K562 (cell line): ENCODE data around the gene SERBP1. TPM values are rescaled to one million over a fixed set of nuclear protein-coding genes. Genes with fewer than 3 reads are reported as not detected.

ENCODE experiments used
- DNMT1 ChIP-seq: fragments of 450-650 bp; IDR thresholded peaks from 2 replicates; pipeline ENCODE4 v1.6.1; 2016; ENCODE audit warnings: antibody characterized with exemption, mild to moderate bottlenecking
- ETS1 ChIP-seq: conservative IDR thresholded peaks from 2 replicates; pipeline ENCODE4 v1.6.1; 2011; ENCODE audit warnings: low read depth, mild to moderate bottlenecking, low read length; ENCODE audit not compliant: control insufficient read depth
- FOSL1 ChIP-seq: fragments of 200-800 bp; sonication (Bioruptor generic); conservative IDR thresholded peaks from 2 replicates; pipeline ENCODE4 v1.6.1; 2016; ENCODE audit warnings: missing genetic modification characterization, missing compliant biosample characterization
- HDAC1 ChIP-seq, 2 experiments: fragments of 450-650 bp; IDR thresholded peaks; 2 replicates each; pipeline ENCODE4 v1.6.1; 2016 to 2017; ENCODE audit warnings: inconsistent platforms in 1 of 2, mild to moderate bottlenecking in 1 of 2, moderate library complexity in 1 of 2
- HNRNPH1 ChIP-seq: fragments of 200-400 bp; formaldehyde crosslinking; optimal IDR thresholded peaks from 2 replicates; pipeline ENCODE3; 2017; ENCODE audit warnings: low read depth, mild to moderate bottlenecking, low read length, moderate library complexity
- IFI16 ChIP-seq: fragments of 250-450 bp; sonication (Bioruptor Pico); IDR thresholded peaks from 2 replicates; pipeline ENCODE4 v2.1.2; 2022; ENCODE audit warnings: mild to moderate bottlenecking, inconsistent platforms
- MCM3 ChIP-seq: fragments of 450-650 bp; IDR thresholded peaks from 2 replicates; pipeline ENCODE4 v1.6.1; 2016
- MCM7 ChIP-seq, 2 experiments: fragments of 450-650 bp; IDR thresholded peaks; 2 replicates each; pipeline ENCODE4 v1.6.1; 2016 to 2018
- PHF21A ChIP-seq: fragments of 450-650 bp; IDR thresholded peaks from 2 replicates; pipeline ENCODE4 v1.6.1; 2017; ENCODE audit warnings: low read depth, borderline replicate concordance
- PRPF4 ChIP-seq: fragments of 200-400 bp; formaldehyde crosslinking; IDR thresholded peaks from one replicate; pipeline ENCODE4 v1.6.1; 2017; ENCODE audit warnings: low read length, low read depth, mild to moderate bottlenecking; ENCODE audit not compliant: insufficient read depth, poor library complexity, severe bottlenecking
- TOE1 ChIP-seq, 2 experiments: fragments of 450-650 bp in 1 of 2; sonication (generic) in 1 of 2; formaldehyde crosslinking in 1 of 2; IDR thresholded peaks; 2 replicates each; pipeline versions ENCODE4 v1.7.1 to v1.8.0; 2016 to 2022; ENCODE audit warnings: borderline replicate concordance in 2 of 2, mild to moderate bottlenecking in 2 of 2, antibody characterized with exemption in 1 of 2, inconsistent platforms in 1 of 2, low read depth in 1 of 2, missing genetic modification reagents in 1 of 2, moderate library complexity in 1 of 2
- U2AF2 ChIP-seq: fragments of 200-400 bp; formaldehyde crosslinking; optimal IDR thresholded peaks from 2 replicates; pipeline ENCODE3; 2017; ENCODE audit warnings: low read depth, mild to moderate bottlenecking, low read length
- ZMIZ1 ChIP-seq, 2 experiments: fragments of 150-350 bp in 1 of 2; IDR thresholded peaks; 2 replicates each; pipeline ENCODE4 v1.6.1; 2012 to 2016; ENCODE audit warnings: low read depth in 2 of 2, low read length in 2 of 2, mild to moderate bottlenecking in 1 of 2, moderate library complexity in 1 of 2
- ZNF280A ChIP-seq: fragments of 450-650 bp; IDR thresholded peaks from 2 replicates; pipeline ENCODE4 v1.6.1; 2018; ENCODE audit warnings: mild to moderate bottlenecking, low read depth; ENCODE audit not compliant: partially characterized antibody
- ZNF347 ChIP-seq: fragments of 450-650 bp; formaldehyde crosslinking; IDR thresholded peaks from 2 replicates; pipeline ENCODE4 v1.4.0; 2020; ENCODE audit warnings: low read depth, mild to moderate bottlenecking, moderate library complexity
- ZNF445 ChIP-seq: fragments of 250-450 bp; sonication (Bioruptor Pico); IDR thresholded peaks from 2 replicates; pipeline ENCODE4 v1.4.0; 2020; ENCODE audit warnings: low read depth, mild to moderate bottlenecking, moderate library complexity
- polyA plus RNA-seq, 8 experiments: library from polyadenylated mRNA; depleted of rRNA in 4 of 8; stranded (reverse) in 5 of 8; unstranded in 3 of 8; fragments of >200 nt; fragmentation: Nextera tagmentation in 2 of 8; fragmentation: Illumina TruSeq in 1 of 8; extraction: Ambion mirVana in 2 of 8; extraction: Trizol in 1 of 8; gene quantifications; 2 replicates each; pipeline versions ENCODE4 v1.2.1 to v1.2.3, GENCODE V29; 2011 to 2014; ENCODE audit warnings: inconsistent platforms in 1 of 8, missing spikeins in 1 of 8
- total RNA-seq, 7 experiments: library from RNA; depleted of rRNA in 6 of 7; stranded (reverse); fragments of >200 nt in 6 of 7; fragmentation: Illumina TruSeq in 2 of 7; extraction: Trizol in 2 of 7; gene quantifications; 2 replicates each; pipeline versions ENCODE4 v1.2.1 to v1.2.3, GENCODE V29; 2011 to 2021; ENCODE audit warnings: low replicate concordance in 1 of 7
- TF ChIP-seq, protein P1 (sequence below): fragments of 450-650 bp; formaldehyde crosslinking; IDR thresholded peaks from 2 replicates; pipeline ENCODE4 v1.4.0; 2020; ENCODE audit warnings: mild to moderate bottlenecking, mixed read lengths
- TF ChIP-seq, protein P2 (sequence below): fragments of 450-650 bp; IDR thresholded peaks from 2 replicates; pipeline ENCODE4 v1.6.1; 2014; ENCODE audit warnings: low read depth, mild to moderate bottlenecking, moderate library complexity, borderline replicate concordance

The SERBP1 gene
- total and polyA plus RNA-seq, 9 of the 15 experiments (the other 6 are each of a cell fraction or from before 2014, with no cell fraction given), result 79.9 to 761 (median 464) TPM

GRCh38 chr1:67429011-67429527 is 1.1 kb downstream of the SERBP1 start (continued):
- TF ChIP-seq ETS1 (peak; percentile 28; the same call in 1 of the 2 replicates), IFI16 (CRISPR knock-in tag) (no peak), MCM7 (IDR thresholded peaks at IDR 0.05) (no peak), TOE1 (IDR thresholded peaks at IDR 0.05; ENCODE audit: borderline replicate concordance) (peak; percentile 15; the same call in 1 of the 2 replicates), TOE1 (CRISPR knock-in tag; IDR thresholded peaks at IDR 0.05; ENCODE audit: borderline replicate concordance, low read depth) (no peak), HNRNPH1 (no peak), HDAC1 (IDR thresholded peaks at IDR 0.05) (peak in 1 of 2 experiments; percentile 87; a peak in 2 of 4 replicates), ZNF280A (no peak), PRPF4 (no peak), U2AF2 (no peak), MCM3 (no peak), ZNF347 (no peak), PHF21A (no peak), FOSL1 (tag) (no peak), ZNF445 (CRISPR knock-in tag) (no peak), DNMT1 (no peak), ZMIZ1 (IDR thresholded peaks at IDR 0.05; ENCODE audit: low read depth in 2 of 2, low read length in 2 of 2) (no peak)
- TF ChIP-seq, protein P1, sequence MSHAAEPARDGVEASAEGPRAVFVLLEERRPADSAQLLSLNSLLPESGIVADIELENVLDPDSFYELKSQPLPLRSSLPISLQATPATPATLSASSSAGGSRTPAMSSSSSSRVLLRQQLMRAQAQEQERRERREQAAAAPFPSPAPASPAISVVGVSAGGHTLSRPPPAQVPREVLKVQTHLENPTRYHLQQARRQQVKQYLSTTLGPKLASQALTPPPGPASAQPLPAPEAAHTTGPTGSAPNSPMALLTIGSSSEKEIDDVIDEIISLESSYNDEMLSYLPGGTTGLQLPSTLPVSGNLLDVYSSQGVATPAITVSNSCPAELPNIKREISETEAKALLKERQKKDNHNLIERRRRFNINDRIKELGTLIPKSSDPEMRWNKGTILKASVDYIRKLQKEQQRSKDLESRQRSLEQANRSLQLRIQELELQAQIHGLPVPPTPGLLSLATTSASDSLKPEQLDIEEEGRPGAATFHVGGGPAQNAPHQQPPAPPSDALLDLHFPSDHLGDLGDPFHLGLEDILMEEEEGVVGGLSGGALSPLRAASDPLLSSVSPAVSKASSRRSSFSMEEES (CRISPR knock-in tag), result no peak
- TF ChIP-seq, protein P2, sequence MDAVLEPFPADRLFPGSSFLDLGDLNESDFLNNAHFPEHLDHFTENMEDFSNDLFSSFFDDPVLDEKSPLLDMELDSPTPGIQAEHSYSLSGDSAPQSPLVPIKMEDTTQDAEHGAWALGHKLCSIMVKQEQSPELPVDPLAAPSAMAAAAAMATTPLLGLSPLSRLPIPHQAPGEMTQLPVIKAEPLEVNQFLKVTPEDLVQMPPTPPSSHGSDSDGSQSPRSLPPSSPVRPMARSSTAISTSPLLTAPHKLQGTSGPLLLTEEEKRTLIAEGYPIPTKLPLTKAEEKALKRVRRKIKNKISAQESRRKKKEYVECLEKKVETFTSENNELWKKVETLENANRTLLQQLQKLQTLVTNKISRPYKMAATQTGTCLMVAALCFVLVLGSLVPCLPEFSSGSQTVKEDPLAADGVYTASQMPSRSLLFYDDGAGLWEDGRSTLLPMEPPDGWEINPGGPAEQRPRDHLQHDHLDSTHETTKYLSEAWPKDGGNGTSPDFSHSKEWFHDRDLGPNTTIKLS, result no peak
